ENCODE results near the gene PLK5.

The PLK5 gene

GRCh38 chr19:1570836-1571235, 47.0 kb downstream of the PLK5 start:
- H3K4me3 ChIP-seq (ENCODE audit: low read depth, low read length), result no peak overlapping the region
- no peak for DNase-seq (ENCODE audit: low read depth)

- no peak overlapping the region for H3K4me3 ChIP-seq (ENCODE audit: low read depth, low read length)
- DNase-seq (ENCODE audit: low read depth), result no peak
These were observed 47.5 kb downstream of the PLK5 start for GRCh38 chr19:1571358-1571757.

GRCh38 chr19:1572795-1573194, 48.9 kb downstream of the PLK5 start:
- no peak overlapping the region for H3K4me3 ChIP-seq (ENCODE audit: low read depth, low read length)
- DNase-seq (ENCODE audit: low read depth), result no peak

- no peak overlapping the region for H3K4me3 ChIP-seq (ENCODE audit: low read depth, low read length)
These were observed 50.7 kb downstream of the PLK5 start for GRCh38 chr19:1574354-1575136.

GRCh38 chr19:1575323-1576241, 51.7 kb downstream of the PLK5 start:
- no peak overlapping the region for H3K4me3 ChIP-seq (ENCODE audit: low read depth, low read length)
- no peak for DNase-seq (ENCODE audit: low read depth)

More at GRCh38 chr19:1574354-1575136, 50.7 kb downstream of the PLK5 start:
- no peak for DNase-seq (ENCODE audit: low read depth)

GRCh38 chr19:1576242-1577089, 52.6 kb downstream of the PLK5 start:
- no peak for DNase-seq (ENCODE audit: low read depth)
- H3K4me3 ChIP-seq (ENCODE audit: low read depth, low read length), result no peak overlapping the region

- H3K4me3 ChIP-seq (ENCODE audit: low read depth, low read length), result no peak overlapping the region
- DNase-seq (ENCODE audit: low read depth), result no peak
These were observed 53.4 kb downstream of the PLK5 start for GRCh38 chr19:1577090-1577928.

- no peak overlapping the region for H3K4me3 ChIP-seq (ENCODE audit: low read depth, low read length)
These were observed 54.2 kb downstream of the PLK5 start for GRCh38 chr19:1577929-1578618.

GRCh38 chr19:1579222-1579621, 55.3 kb downstream of the PLK5 start:
- no peak overlapping the region for H3K4me3 ChIP-seq (ENCODE audit: low read depth, low read length)
- DNase-seq (ENCODE audit: low read depth), result no peak

More at GRCh38 chr19:1577929-1578618, 54.2 kb downstream of the PLK5 start:
- no peak for DNase-seq (ENCODE audit: low read depth)

- no peak overlapping the region for H3K4me3 ChIP-seq (ENCODE audit: low read depth, low read length)
- DNase-seq (ENCODE audit: low read depth), result no peak
These were observed 56.5 kb downstream of the PLK5 start for GRCh38 chr19:1580382-1580781.

- no peak for DNase-seq (ENCODE audit: low read depth)
- H3K4me3 ChIP-seq (ENCODE audit: low read depth, low read length), result no peak overlapping the region
These were observed 57.1 kb downstream of the PLK5 start for GRCh38 chr19:1580957-1581356.

GRCh38 chr19:1582201-1582600, 58.3 kb downstream of the PLK5 start:
- no peak for DNase-seq (ENCODE audit: low read depth)
- H3K4me3 ChIP-seq (ENCODE audit: low read depth, low read length), result no peak overlapping the region

GRCh38 chr19:1584500-1585242, 60.8 kb downstream of the PLK5 start:
- H3K4me3 ChIP-seq (ENCODE audit: low read depth, low read length), result no peak overlapping the region
- DNase-seq (ENCODE audit: low read depth), result no peak

- H3K4me3 ChIP-seq (ENCODE audit: low read depth, low read length), result no peak overlapping the region
- no peak for DNase-seq (ENCODE audit: low read depth)
These were observed 61.3 kb downstream of the PLK5 start for GRCh38 chr19:1585243-1585580.

Data from skeletal muscle cell (primary cell).